SK-N-SH (cell line): ENCODE data around the gene HIPK3. TPM values are rescaled to one million over a fixed set of nuclear protein-coding genes. Genes with fewer than 3 reads are reported as not detected.
A peak's percentile ranks its signal among the peaks of the same experiment; 100 is the strongest.

ENCODE experiments used
- CTCF ChIA-PET: fragments of 300-600, 350-600 bp; formaldehyde crosslinking; extraction: SDS; loops from one replicate; lab custom pipeline; 2021; lab: Yijun Ruan, JAX
- POLR2A ChIA-PET: fragments of 350-600 bp; sonication (Branson Sonifier 250); formaldehyde crosslinking; extraction: SDS; loops from one replicate; lab custom pipeline; 2020; ENCODE audit warnings: antibody characterized with exemption, inconsistent platforms; lab: Yijun Ruan, JAX
- DNase-seq: peaks from one replicate; pipeline ENCODE4 v3.0.0; 2012
- H2AFZ ChIP-seq: fragments of 200-600 bp; sonication (generic); 2 replicates; pipeline ENCODE4 v1.8.1; 2016; ENCODE audit warnings: antibody characterized with exemption, mild to moderate bottlenecking, low read depth
- H3F3A ChIP-seq: fragments of 200-600 bp; sonication (generic); replicated peaks from 2 replicates; pipeline ENCODE3; 2016; ENCODE audit warnings: antibody characterized with exemption, mild to moderate bottlenecking; ENCODE audit not compliant: insufficient read depth
- H3K27ac ChIP-seq, 2 experiments: fragments of 200-500 bp in 1 of 2; fragments of 200-600 bp in 1 of 2; sonication (Bioruptor generic) in 1 of 2; sonication (generic), shearing (Covaris generic) in 1 of 2; 2 replicates each; pipeline versions ENCODE4 v1.5.1 to v1.6.1; 2014 to 2016; ENCODE audit warnings: low read depth in 2 of 2, inconsistent platforms in 1 of 2, low read length in 1 of 2, mild to moderate bottlenecking in 1 of 2, mixed read lengths in 1 of 2
- H3K27me3 ChIP-seq: fragments of 200-600 bp; sonication (generic), shearing (Covaris generic); 2 replicates; pipeline ENCODE4 v1.6.1; 2016; ENCODE audit warnings: mixed run types; ENCODE audit not compliant: insufficient read depth
- H3K36me3 ChIP-seq, 2 experiments: fragments of 200-500 bp in 1 of 2; fragments of 200-600 bp in 1 of 2; sonication (Bioruptor generic) in 1 of 2; sonication (generic) in 1 of 2; replicated peaks in 1 of 2; 2 replicates each; pipeline versions ENCODE3 to v1.5.1; 2014 to 2016; ENCODE audit warnings: low read length in 1 of 2, mild to moderate bottlenecking in 1 of 2; ENCODE audit not compliant: insufficient read depth in 2 of 2, control insufficient read depth in 1 of 2
- H3K4me1 ChIP-seq, 2 experiments: fragments of 200-500 bp in 1 of 2; fragments of 200-600 bp in 1 of 2; sonication (Bioruptor generic) in 1 of 2; sonication (generic), shearing (Covaris generic) in 1 of 2; 2 replicates each; pipeline versions ENCODE4 v1.5.1 to v1.6.1; 2014 to 2016; ENCODE audit warnings: low read depth in 1 of 2, low read length in 1 of 2, mixed run types in 1 of 2; ENCODE audit not compliant: insufficient read depth in 2 of 2, control insufficient read depth in 1 of 2
- H3K4me2 ChIP-seq: fragments of 200-600 bp; sonication (generic), shearing (Covaris generic); 2 replicates; pipeline ENCODE4 v1.6.1; 2017; ENCODE audit warnings: mixed run types
- H3K4me3 ChIP-seq, 2 experiments: fragments of 200-500 bp in 1 of 2; fragments of 200-600 bp in 1 of 2; sonication (Bioruptor generic) in 1 of 2; sonication (generic), shearing (Covaris generic) in 1 of 2; 2 replicates each; pipeline versions ENCODE4 v1.5.1 to v1.8.1; 2014 to 2016; ENCODE audit warnings: low read depth in 2 of 2, inconsistent platforms in 1 of 2, low read length in 1 of 2, mild to moderate bottlenecking in 1 of 2, mixed read lengths in 1 of 2, moderate library complexity in 1 of 2
- H3K79me2 ChIP-seq: fragments of 200-600 bp; sonication (generic); 2 replicates; pipeline ENCODE4 v1.8.1; 2017; ENCODE audit warnings: mild to moderate bottlenecking; ENCODE audit not compliant: insufficient read depth
- H3K9ac ChIP-seq: fragments of 200-600 bp; sonication (generic); 2 replicates; pipeline ENCODE4 v1.6.1; 2017; ENCODE audit warnings: mixed run types
- H3K9me2 ChIP-seq: fragments of 200-600 bp; sonication (generic); 2 replicates; pipeline ENCODE4 v1.6.1; 2017; ENCODE audit warnings: mixed run types
- H3K9me3 ChIP-seq: fragments of 200-600 bp; sonication (generic); 2 replicates; pipeline ENCODE4 v1.6.1; 2017; ENCODE audit warnings: mixed run types, mild to moderate bottlenecking, moderate library complexity
- H4K20me1 ChIP-seq: fragments of 200-600 bp; sonication (generic); 2 replicates; pipeline ENCODE4 v1.6.1; 2017; ENCODE audit warnings: mild to moderate bottlenecking, mixed run types; ENCODE audit not compliant: insufficient read depth
- CTCF ChIP-seq: fragments of 200-600 bp; sonication (generic); IDR thresholded peaks from 2 replicates; pipeline ENCODE4 v1.6.1; 2017; ENCODE audit warnings: antibody characterized with exemption, mild to moderate bottlenecking, moderate library complexity
- EZH2phosphoT487 ChIP-seq: fragments of 200-600 bp; sonication (generic); IDR thresholded peaks from 2 replicates; pipeline ENCODE4 v1.6.1; 2017; ENCODE audit warnings: low read depth, mixed run types, mild to moderate bottlenecking, antibody characterized with exemption, moderate library complexity, borderline replicate concordance
- GABPA ChIP-seq: IDR thresholded peaks from 2 replicates; pipeline ENCODE4 v1.4.0; 2012; ENCODE audit warnings: low read depth, mild to moderate bottlenecking
- JUND ChIP-seq: IDR thresholded peaks from 2 replicates; pipeline ENCODE4 v1.4.0; 2012
- RAD21 ChIP-seq: IDR thresholded peaks from 2 replicates; pipeline ENCODE4 v1.6.1; 2012; ENCODE audit warnings: mild to moderate bottlenecking, low read length
- SMC3 ChIP-seq: IDR thresholded peaks from 2 replicates; pipeline ENCODE4 v1.6.1; 2012; ENCODE audit warnings: low read depth, low read length, improper control_type of control experiment
- WGBS: methylation state at CpG from one replicate; pipeline ENCODE4 v1.1.6; 2017; ENCODE audit warnings: low lambda C conversion rate; 5-methylcytosine and 5-hydroxymethylcytosine counted together
- polyA plus RNA-seq, 3 experiments: library from polyadenylated mRNA; depleted of rRNA; stranded (reverse); fragments of >200 nt; gene quantifications; 2 replicates each; pipeline ENCODE4 v1.2.3, GENCODE V29; 2012
- TF ChIP-seq, protein P1 (sequence below): fragments of 150-350 bp; IDR thresholded peaks from 2 replicates; pipeline ENCODE4 v1.6.1; 2017; ENCODE audit warnings: antibody characterized with exemption, low read length, low read depth, borderline replicate concordance

Gene HIPK3
- polyA plus RNA-seq, 1 of the 3 experiments (the other 2 are of a cell fraction) = 5.2 TPM

DNA sequence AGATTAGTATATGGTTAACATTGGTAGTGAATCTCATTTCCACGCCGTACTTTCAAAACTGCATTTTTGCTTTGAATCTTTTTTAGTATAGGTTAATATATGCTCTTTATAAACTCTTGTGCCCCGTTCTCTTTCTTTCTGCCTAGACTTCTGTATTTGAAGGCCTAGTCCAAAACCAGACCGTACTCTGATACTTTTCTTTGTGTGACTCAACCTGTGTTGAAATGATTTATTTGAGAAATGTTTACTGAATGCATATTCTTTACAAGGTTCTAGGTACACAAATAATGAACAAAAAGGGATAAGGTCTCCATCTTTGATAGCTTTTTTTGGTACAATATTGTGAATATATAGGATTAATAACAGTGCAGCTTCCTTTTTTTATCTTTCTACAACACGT is 68.3 kb downstream of the HIPK3 start:
- H3K36me3 ChIP-seq = peaks cover 0 to 18% of the 10 kb centered on the region in 2 experiments
- no peak for DNase-seq
- H3K27ac ChIP-seq = no peak overlapping the region
- H3K27me3 ChIP-seq = no peaks in the 10 kb centered on the region
- H3K4me3 ChIP-seq = no peak overlapping the region
- TF ChIP-seq GABPA (no peak), JUND (no peak), EZH2phosphoT487 (no peak)
- H3K9me2 ChIP-seq = no peaks in the 10 kb centered on the region
- H3K4me1 ChIP-seq = peaks cover 4 to 33% of the 10 kb centered on the region in 2 experiments; a peak in 3 of 4 replicates
- H3K79me2 ChIP-seq = peaks cover 98% of the 10 kb centered on the region
- ChIA-PET CTCF (no interaction called here), POLR2A (no interaction called here)
- peaks cover 66% of the 10 kb centered on the region for H4K20me1 ChIP-seq
- H3K4me2 ChIP-seq = no peak overlapping the region
- 88% methylated on average over 5 of the region's 5 CpGs for WGBS
- H3K9me3 ChIP-seq = no peaks in the 10 kb centered on the region
- H2AFZ ChIP-seq = no peak overlapping the region
- H3K9ac ChIP-seq = no peak overlapping the region
- peaks cover 30% of the 10 kb centered on the region for H3F3A ChIP-seq

GRCh38 chr11:33329705-33330329 is 72.6 kb downstream of the HIPK3 start:
- Histone ChIP-seq H3K4me2 (no peak overlapping the region), H3K4me3 (no peak overlapping the region; a peak in 1 of 4 replicates), H3K79me2 (peaks cover 98% of the 10 kb centered on the region), H3K4me1 (peaks cover 0 to 18% of the 10 kb centered on the region in 2 experiments; a peak in 2 of 4 replicates), H3K9me3 (no peaks in the 10 kb centered on the region), H3K27me3 (no peaks in the 10 kb centered on the region), H2AFZ (no peak overlapping the region), H3F3A (peaks cover 24% of the 10 kb centered on the region), H3K9me2 (no peaks in the 10 kb centered on the region), H3K27ac (no peak overlapping the region), H4K20me1 (peaks cover 30% of the 10 kb centered on the region), H3K9ac (no peak overlapping the region), H3K36me3 (peaks cover 0 to 27% of the 10 kb centered on the region in 2 experiments)
- POLR2A ChIA-PET = no interaction called here
- DNase-seq = peak; percentile 54
- 16% methylated on average over 4 of the region's 4 CpGs for WGBS
- peak; percentile 76 for TF ChIP-seq SMC3
- peak; percentile 86 for TF ChIP-seq RAD21
- peak; percentile 77 for TF ChIP-seq CTCF
- TF ChIP-seq, protein P1, sequence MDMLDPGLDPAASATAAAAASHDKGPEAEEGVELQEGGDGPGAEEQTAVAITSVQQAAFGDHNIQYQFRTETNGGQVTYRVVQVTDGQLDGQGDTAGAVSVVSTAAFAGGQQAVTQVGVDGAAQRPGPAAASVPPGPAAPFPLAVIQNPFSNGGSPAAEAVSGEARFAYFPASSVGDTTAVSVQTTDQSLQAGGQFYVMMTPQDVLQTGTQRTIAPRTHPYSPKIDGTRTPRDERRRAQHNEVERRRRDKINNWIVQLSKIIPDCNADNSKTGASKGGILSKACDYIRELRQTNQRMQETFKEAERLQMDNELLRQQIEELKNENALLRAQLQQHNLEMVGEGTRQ = no peak
- CTCF ChIA-PET = interaction anchor here (0.6 to 2.5 kb wide), 21 partner anchors 9 to 412 kb away, joined by 3 to 37 read pairs (median 3); partner anchors contain the start of gene CSTF3
